ENCODE data around the gene CFL1.
A peak's percentile ranks its signal among the peaks of the same experiment; 100 is the strongest.

CFL1 gene

DNA sequence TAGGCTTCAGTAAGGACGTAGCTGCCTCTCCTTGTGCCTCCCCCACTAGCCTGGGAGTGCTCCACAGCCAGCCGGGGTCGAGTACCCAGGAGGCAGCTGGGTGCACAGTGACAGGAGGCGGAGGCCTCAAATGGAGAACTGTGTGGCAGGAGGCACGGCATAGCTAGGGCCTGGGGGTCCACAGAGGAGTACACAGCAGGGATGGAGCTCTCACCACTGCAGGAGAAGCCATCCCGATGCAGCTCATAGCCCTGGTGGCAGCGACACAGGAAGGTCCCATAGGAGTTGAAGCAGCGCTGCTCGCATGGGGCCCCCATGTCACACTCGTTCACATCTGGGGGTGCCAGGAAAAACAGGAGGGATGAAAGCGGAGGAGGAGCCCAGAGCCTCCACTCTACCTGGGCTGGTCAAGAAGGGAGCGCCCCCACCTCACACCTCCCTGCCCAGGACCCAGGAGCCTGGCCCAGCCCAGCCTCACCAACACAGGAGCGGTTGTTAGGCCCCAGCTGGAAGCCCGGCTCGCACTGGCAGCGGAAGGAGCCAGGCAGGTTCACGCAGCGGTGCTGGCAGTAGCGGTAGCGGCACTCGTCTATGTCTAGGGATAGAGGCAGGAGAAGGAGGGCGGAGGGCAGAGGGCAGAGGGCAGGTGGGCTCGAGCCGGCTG, 11.8 kb upstream of the CFL1 start:
- DNase-seq, result no peak

GRCh38 chr11:65868907-65869306, 10.9 kb upstream of the CFL1 start:
- DNase-seq, result no peak

DNA sequence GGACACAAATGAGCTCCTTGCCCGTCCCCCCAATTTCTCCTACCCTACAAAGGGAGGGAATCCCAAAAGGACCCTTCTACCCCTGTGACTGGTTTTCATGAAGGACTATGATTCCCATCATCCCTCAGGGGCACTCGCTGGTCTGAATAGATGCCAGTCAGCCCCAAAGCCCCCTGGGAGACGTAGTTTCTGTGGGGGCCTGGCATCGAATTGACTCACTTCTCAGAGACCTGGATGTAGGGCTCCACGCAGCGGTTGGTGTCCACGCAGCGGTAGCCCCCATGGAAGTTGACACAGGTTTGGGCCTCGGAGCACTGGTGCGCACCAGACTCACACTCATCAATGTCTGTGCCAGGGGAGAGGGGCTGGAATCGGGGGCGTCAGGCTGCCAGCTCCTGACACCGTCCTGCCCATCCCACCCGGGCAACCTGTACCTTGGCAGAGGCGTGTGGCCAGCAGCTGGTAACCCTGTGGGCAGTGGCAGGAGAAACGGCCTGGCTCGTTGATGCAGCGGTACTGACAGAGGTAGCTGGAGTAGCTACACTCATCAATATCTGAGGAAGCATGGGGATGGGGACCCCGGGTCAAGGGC, 10.2 kb upstream of the CFL1 start:
- peak; percentile 96 for DNase-seq

DNA sequence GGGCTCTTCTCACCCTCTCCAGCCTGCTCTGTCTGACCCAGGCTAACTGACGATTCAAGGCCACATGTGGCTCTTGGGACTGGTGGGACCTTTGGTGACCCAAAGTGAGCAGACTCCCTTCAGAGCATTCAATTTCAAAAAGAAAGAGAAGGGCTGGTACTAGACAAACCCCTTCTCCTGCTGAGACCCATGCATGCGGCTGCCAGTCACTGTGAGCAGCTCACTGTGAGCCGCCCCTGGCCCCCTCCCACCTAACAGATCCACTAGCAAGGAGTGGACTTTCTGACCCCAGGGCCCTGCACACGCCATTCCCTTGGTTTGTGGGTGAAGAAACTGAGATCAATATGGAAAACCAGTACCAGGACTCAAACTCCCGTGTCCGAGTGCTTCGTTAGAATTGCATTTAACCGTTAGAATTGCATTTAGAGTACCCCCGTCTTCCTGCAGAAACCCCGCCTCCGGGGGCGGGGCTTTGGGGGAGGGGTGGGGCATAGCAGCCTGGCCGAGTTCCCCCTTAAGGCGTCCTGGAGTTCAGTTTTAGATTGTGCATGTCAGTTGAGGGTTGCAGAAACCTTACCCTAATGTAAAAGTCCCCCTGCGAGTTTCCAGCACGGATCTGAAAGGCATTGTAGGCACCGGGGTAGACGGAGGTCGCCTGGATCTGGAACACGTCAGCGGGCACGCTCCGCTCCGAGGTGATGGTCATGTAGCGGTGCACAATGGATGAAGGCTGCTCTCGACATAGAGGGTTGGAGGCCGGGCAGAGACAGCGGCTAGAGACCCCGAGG, 9.5 kb upstream of the CFL1 start:
- DNase-seq, result no peak

- no peak for DNase-seq
Observed at GRCh38 chr11:65866509-65867283, 8.7 kb upstream of the CFL1 start.

GRCh38 chr11:65865550-65866172, 7.7 kb upstream of the CFL1 start:
- DNase-seq, result no peak

DNA sequence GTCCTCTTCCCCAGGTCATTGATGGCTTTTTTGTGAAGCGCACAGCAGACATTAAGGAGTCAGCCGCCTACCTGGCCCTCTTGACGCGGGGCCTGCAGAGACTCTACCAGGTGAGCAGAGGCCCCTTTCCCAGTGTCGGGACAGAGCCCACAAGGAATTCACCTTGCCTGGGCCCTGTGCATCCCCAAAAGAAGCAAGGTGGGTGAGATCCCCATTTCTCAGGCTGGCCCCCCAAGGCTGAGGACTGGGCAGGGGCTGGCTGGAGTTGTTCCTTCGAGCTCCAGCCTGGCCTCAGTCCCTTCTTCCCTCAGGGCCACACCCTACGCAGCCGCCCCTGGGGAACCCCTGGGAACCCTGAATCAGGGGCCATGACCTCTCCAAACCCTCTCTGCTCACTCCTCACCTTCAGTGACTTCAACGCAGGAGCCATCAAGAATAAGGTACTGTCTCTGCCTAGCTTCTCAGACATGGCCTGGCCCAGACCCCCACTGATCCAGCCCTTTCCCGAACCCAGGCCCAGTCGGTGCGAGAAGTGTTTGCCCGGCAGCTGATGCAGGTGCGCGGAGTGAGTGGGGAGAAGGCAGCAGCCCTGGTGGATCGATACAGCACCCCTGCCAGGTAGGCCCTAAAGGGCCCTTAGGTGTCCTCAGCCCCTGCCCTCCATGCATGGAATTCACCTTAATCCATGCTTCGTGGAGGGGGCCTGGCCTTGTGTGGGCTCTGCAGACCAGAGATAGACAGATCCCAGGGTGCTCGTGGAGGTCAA, 6.9 kb upstream of the CFL1 start:
- DNase-seq, result no peak

GRCh38 chr11:65863889-65864705, 6.1 kb upstream of the CFL1 start:
- no peak for DNase-seq

DNA sequence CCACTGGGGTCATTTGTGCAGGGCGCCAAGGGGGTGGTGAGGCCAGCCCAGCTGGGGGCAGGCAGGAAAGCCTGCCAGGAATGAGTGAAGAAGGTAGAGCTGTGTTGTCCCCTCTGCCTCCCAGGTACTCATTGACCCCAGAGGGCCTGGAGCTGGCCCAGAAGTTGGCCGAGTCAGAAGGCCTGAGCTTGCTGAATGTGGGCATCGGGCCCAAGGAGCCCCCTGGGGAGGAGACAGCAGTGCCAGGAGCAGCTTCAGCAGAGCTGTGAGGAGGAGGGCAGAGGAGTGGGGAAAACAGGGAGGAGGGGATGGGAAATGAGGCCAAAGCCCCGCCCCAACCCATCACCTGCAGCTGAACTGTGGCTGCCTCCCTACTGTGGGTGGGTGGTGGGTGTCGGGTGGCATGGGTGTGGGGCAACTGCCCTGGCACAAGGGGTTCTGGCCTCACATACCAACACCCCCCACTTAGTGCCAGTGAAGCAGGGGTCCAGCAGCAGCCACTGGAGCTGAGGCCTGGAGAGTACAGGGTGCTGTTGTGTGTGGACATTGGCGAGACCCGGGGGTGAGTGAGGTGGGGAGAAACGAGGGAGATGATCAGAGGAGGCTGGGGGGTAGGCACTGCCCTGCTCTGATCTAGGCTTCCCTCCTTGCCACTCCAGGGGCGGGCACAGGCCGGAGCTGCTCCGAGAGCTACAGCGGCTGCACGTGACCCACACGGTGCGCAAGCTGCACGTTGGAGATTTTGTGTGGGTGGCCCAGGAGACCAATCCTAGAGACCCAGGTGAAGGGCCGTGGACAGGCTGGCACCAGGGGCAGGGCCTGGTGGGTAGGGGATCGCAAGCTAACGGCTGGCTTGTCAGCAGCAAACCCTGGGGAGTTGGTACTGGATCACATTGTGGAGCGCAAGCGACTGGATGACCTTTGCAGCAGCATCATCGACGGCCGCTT, 5.2 kb upstream of the CFL1 start:
- DNase-seq, result no peak

DNA sequence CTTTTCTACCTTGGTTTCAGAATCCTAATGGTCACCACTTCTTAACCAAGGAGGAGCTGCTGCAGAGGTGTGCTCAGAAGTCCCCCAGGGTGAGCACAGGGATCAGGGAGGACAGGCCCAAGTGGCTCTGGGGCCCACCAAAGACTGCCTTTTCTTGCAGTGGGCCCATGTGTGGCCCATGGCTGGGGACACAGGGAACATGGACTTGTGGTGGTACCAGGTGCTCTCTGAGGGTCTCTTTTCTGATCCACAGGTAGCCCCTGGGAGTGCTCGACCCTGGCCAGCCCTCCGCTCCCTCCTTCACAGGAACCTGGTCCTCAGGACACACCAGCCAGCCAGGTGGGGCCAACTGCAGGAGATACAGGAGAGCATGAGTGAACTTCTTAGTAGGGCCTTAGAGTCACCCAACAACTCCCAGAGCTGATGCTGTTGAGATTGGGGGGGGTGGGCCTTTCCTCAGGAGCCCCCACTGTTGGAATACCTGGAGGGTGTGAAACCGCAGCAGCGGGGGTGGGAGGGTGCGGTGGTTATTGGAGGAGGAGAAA, 4.3 kb upstream of the CFL1 start:
- no peak for DNase-seq

DNA sequence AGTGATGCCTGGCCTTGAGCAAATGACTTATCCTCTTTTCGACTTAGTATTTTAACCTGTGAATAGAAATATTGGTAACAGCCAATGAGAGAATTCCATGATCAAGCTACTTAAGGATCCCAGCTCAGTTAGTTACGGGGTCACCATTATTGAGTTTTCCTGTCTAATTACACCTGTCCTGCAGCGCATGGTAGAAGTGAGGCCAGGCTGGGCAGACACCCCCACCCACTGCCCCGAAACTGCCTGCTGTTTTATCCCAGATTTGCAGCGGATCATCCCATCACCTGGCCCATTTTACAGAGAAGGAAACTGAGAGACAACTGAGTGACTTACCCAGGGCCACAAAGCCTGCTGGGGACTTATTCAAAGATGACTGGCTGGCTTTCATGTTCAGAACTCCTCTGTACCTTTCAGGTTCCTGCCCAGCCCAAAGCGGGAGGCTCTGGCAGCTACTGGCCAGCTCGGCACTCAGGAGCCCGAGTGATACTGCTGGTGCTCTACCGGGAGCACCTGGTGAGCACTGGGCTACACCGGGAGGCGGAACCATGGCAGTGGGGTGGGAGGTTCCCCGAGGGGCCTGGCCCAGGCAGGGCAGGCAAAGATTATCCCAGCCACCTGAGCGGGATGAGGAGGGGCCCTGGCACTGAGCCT, 3.7 kb upstream of the CFL1 start:
- no peak for DNase-seq

GRCh38 chr11:65861165-65861505, 3.2 kb upstream of the CFL1 start:
- no peak for DNase-seq

GRCh38 chr11:65860278-65861164, 2.5 kb upstream of the CFL1 start, which contains the start of gene MUS81:
Gene MUS81 (plus strand): TSS chr11:65860433. CDS start chr11:65860754, 321 bp downstream.
- DNase-seq, result peak; percentile 99

DNA sequence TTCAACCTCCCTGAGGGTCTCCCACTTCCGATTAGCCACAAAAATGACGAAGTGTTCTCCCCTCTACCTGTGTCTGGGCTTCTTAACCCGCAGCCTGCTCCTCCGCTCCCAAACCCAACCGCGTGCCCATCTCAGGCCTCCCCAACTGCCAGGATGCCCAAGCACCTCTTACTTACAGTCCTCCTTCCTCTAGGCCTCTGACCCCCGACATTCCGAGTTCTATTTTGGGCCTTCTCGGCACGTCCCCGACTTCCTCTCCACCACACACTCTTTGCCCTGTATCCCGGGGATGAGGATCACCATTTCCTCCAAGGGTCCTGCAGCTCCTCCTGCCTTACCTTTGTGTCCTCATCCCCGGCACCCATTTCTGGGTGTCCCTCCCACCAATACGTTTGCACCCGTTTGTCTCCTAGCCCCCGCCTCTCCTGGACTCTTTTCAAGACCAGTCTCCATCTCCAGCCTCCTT, 1.9 kb upstream of the CFL1 start:
- no peak for DNase-seq

DNA sequence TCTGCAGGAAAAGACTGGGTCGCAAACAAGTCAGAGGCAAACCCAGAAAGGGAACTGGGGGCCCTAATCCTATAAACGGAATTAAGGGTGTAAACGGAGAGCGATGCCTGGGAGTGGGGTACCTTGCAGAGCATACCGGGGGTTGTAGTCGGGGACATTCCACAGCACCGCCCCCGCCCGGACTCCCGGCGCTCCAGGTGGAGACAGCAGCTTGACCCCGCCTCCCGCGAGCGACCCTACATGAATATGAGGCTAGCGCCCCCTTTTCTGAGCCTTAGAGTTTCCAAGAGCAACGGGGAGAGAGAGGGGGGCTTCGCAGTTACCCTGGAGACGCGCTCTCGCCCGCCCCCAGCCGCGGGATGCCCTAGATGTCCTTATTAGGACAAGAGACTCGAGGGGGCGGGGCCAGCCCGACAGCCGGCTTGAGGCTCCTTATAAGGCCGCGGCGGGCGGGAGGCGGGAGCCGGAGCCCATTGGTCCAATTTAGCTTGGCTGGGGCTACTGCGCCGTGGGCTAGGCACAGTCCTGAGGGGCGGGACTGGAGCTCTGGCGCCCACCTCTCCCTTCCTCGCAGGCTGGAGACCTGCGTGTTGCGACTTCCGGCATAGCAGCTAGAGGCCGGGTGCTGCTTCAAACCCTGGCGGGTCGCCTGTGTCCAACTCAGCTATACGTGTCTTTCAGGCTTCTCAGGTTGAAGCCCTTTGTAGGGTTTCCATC, 1.3 kb upstream of the CFL1 start:
- peak; percentile 97 for DNase-seq

GRCh38 chr11:65858681-65859087, 704 bp upstream of the CFL1 start:
- no peak for DNase-seq

GRCh38 chr11:65857500-65857852, 504 bp downstream of the CFL1 start:
- DNase-seq, result no peak
